SW480 (cell line): Measurements from ENCODE around the gene CAMTA1.

Source experiments
- DNase-seq: peaks from one replicate; pipeline ENCODE4 v3.0.0-alpha.2; 2016; ENCODE audit warnings: low spot score

Gene CAMTA1

DNA sequence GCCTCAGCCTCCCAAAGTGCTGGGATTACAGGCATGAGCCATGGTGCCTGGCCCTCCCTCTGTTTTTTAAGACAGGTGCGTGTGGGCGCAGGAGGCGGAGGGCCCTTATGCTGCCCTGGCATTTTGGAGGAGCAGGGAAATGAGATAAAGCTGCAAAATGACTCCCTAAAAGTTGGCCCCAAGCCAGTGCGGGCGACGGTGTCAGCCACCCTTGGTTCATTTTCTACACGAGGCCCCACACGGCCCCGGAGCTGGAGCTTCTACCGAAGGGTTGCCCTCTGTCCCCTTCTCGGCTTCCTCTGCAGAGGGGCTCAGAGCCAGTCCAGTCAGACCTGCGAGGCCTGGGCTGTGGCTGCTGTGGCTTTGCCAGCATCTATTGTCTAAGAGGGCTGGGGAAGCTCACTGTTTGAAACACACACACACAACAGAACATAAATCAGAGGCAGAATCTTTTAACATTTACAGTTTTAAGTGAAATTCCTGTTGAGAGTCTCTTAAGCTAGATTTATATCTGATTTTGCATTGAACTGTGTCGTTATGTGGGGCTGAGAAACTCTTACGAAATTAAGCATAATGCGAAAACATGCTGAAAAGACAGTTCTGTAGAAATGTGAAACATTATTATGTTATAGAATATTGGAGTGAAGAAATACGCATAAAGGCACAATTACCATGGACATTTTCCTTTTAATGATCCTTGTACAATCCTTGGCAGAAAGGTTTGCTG is 255.9 kb downstream of the CAMTA1 start:
- no peak for DNase-seq

DNA sequence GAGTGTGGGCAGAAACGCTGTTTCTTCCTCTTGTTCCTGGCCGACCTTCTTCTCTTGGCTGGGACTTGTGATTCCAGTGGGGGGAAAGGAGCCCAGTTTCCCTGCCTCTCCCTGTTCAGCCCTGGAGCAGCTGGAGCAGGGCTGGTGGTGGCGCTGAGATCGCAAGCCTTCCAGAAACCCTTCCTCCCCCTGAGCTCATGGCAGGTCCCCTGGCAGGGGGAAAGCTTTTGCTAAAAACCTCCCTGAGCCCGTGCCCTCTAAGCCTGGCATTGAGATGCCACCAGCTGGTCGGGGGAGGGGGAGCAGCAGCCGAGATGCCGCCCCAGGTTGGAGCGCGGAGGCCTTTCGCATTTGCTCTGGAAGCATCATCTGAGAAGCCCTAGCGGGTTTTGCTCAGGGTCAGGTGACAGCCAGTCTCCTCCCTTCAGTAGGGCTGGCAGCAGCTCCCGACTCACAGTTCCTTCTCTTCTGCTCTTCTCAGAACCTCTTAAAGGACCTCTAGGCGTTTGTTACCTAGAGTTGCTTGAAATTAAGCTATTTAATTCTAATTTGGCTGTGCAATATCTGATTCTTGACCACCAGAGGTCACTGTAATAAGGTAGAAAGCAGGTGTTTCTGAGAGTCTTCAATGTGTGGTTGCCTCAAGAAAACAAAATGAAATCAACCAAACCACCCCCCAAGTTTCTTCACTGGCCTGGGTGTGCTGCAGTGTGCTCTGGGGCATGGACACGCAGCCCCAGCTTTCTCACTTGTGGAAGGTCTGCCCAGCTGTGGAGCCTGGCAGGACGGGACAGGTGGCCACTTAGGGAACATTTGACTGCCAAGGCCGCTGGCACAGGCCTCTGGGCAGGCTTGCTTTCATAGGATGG is 257.3 kb downstream of the CAMTA1 start:
- DNase-seq, result peak; percentile 31

DNA sequence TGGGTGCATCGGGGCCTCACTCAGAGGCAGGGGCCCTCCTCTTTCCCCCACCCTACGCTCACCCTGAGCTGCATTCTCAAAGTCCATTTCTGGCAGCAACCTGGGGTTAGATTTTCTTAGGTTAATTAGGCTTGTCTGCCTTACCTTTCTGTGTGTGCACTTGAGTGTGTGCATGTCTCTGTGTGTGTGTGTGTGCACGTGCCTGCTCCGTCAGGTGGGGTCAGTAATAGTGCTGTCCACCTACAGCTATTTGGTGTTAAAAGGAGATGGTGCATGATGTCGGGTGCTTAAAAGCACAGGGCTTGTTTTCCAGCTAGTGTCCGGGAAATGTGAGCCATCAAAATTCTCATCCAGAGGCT is 257.9 kb downstream of the CAMTA1 start:
- DNase-seq, result no peak

DNA sequence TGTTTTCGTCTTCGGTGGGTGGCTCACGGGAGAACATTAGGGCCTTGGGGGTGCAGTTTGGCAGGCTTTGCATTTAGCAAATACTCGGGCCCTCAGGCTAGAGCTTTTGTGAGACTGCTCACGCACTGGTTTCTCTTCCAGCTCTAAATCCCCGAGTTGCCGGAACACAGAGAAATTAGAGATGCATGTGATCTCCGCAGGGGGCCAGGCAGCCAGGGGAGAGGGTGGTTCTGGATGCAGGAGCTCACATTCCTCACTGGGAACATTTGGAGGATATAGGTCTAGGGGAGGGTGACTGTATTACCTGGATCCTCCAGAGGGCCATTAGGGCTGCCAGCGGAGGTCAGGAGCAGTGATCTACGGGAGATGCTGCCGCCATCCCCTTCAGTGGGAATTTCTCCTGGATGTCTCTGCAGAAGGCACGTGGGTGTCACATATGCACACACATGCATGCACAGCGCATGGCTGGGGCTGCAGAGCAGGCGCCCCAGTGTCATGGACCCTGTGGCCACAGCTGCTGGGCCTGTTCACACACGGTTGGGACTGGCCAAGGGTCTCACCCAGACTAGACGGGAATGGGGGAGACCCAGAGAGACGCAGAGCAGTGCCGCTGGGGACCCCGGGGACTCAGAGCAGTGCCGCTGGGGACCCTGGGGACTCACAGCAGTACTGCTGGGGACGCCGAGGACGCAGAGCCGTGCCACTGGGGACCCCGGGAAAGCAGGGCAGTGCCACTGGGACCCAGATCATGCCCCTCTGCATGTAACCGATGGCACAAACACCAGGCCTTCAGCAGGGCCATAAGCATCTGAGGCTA is 258.7 kb downstream of the CAMTA1 start:
- DNase-seq, result no peak

DNA sequence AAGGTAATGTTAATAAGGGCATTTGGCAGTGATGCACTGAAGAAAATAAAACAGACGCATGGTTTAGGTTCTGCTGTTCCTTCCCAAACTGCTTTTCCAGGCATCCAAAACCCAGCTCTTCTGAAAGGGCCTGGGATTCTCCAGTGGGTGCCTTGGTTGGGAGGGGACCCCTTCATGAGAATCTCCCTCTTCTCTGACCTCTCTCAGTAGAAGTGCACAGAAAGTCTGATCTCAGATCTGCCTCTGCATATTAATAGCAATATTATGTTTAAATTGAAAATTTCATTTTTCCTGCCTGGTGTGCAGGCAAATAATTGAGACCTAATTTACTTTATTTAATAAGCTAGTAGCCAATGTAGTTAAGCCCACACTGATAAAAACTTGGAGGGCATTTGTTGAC is 260.6 kb downstream of the CAMTA1 start:
- DNase-seq, result no peak

DNA sequence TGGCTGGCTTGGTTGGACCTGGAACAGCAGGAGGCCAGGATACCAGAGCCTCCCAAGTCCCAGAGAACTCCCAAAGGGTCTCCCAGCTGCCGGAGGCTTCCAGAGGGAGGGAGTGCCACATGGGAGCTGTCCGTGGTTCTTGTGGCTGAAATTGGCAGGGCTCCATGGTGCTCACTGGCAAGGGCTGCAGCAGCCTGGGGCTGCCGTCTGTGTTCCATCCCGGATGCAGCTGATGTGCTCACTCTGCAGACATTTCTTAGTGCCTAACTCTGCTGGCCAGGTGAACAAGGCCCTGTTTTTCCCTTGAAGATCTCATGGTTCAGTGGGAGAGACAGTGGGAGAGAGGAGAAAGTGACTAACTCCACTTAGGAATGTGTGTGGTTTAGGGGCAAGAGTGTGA is 261.1 kb downstream of the CAMTA1 start:
- peak; percentile 30 for DNase-seq

DNA sequence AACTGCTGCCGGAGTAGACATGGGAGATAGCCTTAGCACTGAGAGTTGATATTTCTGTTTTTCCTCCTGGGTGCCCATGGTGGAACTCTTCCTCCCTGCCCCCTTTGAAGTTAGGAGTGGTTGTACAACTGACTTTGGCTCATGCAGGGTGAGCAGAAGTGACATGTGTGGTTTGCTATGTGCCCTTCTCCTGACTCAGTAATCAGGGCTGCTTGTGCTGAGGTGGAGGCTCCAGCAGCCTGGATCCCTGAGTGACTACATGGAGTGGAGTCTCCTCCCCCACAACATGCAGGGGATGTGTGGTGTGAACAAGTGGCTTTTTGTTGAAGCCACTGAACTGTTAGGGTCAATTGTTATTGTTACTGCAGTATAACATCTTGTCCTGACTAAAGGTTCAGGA is 261.6 kb downstream of the CAMTA1 start:
- DNase-seq, result no peak

DNA sequence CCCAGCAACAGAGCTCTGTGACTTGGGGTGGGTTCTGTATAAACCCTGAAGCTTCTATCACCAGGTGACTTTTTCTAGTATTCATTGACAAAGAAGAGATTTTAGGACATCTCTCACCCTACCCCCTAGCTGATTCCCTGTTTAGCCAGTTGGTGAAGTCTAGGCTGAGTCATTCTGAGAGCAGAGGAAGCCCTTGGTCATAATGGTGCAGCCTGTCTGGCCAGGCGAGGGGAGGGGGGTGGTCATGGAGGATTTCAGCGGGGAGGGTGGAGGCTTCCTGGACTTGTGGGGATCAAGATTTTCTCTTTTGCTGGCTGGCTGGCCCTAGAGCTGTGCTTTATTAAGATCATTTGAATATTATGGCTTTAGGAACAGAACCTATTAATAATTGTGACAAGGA is 262.6 kb downstream of the CAMTA1 start:
- no peak for DNase-seq

DNA sequence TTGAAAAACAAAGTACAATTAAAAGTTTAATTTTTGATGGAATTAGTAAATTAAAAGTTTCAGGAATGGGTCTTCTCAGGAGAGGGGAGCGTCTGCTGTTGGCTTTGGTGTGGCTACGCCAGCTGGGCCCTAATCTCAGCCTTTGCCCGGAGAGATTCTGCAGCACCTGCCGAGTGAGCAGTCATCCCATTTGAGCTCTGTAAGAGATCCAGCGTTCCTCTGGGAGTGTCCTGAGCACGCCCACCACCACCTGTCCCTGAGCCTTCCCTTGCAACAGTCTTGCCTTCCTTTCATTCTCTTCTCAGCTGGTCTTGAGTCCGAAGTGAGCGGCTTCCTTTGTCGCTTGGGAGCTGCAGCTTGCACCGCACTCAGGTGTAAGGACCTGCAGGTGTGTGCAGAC is 263.1 kb downstream of the CAMTA1 start:
- no peak for DNase-seq

DNA sequence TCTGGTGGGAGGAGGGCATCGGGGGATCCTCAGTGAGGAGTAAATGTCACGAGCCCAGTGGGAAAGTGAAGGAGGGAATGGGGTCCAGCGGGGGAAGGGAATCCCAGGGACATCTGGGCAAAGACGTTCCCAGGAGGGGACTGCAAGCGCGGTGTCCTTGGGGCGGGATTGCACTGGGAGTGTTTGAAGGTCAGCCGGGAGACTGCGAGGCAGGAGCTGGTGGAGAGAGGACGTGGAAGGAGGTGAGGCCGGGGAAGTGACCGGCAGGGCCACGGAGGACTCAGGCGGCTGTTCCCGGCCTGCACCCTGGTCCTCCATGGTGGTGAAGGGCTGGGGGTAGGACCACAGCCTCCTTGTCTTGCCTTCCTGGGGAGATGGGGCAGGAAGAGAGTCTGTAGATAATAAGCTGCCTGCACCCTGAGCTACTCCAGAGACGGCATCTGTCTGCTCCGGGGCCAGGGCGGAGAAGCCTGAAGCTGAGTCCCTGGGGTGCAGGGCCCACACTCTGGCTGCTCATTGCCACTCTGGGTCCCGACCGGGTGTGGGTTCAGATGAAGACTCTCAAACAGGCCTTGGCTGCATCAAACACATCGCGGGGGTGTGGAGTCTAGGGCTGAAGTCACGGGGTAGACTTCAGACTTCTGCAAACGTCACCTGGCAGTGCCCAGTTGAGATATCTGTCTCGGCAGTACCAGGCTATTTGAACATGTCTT is 264.8 kb downstream of the CAMTA1 start:
- no peak for DNase-seq

DNA sequence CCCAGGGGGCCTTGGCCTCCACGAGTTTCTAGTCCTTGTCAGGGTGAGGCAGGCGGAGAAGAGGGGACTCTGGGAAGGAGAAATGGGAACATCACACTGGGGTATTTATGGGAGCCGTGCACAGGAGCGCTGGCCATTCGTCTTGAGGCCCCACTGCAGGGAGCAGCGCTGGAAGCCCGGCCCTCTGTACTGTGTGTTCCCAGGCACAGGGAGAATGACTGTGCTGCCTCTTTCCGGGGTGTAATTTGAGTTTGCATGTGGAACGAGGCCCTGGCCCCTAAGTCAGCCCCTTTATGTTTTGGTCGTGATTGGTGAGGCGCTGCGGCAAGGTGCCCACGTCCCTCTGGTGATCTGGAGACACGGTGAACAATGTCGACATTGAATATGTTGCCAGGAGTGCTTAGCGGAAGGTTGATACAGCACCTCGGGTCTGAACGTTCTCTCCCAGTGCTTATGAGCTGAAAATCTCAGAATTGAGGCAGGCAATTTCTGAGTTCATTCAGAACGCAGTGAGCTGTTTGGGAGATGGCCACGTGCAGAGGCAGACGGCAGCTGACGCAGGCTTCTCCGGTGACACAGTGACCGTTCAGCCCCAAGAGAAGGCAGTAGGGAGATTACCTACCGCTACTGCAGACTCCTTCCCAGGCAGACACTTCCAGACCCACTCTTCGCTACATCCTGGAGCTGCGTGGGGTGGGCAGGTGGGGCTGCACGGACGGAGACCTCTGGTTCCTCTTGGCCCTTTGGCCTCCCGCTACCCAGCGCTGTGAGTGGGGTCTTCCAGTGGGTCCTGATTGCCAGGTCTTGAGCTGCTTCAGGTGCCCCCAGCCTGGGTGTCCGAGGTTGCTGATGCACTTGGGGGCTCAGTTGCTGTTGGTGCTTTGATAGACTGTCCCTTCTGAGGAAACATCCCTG is 265.8 kb downstream of the CAMTA1 start:
- no peak for DNase-seq

DNA sequence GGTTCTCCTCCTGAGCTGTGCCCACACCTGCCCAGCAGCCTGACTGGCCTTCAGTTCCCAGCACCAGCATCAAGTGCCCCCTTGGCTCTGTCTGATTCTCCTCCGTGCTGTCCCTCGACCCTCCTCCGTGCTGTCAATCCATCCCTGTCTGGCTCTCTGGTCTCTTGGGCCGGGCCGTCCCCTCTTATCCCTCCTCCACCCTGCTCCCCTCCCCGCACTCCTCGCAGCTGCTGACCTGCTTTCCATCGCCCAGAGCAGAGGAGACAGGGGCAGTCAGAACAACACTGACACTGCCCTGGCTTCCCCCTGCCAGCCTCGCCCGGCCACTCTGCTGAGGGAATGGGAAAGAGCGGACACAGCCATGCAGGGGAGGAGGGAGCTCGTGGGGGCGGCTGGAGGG is 267.4 kb downstream of the CAMTA1 start:
- DNase-seq, result no peak

DNA sequence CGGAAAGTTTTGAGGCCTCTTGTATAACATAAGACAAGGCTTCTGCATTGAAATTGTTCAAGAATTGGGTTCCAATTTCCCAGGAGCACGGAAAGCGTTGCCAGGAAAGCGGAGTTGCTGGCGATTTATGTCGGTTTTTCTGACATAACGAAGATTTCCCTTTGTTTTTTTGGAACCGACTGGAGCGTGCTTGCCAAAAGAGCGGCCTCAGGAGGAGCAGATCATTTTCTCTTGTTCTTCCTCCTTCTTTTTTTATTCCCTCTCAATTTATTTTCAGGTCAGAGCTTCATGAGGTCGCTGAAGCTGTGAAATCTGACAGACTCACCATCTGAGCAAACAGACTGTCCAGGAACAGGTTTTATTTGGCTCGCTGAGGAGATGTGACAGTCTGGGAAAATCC is 275.5 kb downstream of the CAMTA1 start:
- no peak for DNase-seq

DNA sequence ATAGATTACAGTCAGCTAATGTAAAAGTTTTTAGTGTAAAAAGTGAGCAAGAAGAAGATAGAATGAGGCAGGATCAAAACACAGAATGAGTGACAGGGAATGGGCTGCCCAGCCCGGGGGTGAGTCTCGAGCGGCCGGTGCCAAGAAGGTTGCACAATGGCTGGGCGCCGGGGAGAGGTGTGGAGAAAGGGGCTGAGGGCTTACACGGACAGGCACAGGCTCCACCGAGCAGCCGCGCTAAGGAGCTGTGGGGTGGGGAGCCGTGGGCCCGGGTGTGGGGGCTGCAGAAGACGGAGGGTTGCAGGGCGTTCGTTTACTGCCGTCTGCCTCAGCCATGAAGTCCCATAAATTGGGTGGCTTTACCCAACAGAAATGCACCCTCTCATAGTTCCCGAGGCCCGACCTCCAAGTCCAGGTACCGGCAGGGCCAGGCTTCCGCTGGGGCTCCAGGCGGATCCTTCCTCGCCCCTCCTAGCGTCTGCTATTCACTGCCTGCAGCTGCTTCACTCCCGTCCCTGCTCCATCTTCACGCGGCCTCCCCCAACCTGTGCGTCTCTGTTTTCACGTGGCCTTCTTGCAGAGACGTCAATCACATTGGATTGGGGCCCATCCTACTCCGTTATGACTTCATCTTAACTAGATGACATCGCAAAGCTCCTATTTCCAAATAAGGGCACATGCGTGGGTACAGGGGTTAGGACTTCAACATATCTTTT is 277.2 kb downstream of the CAMTA1 start:
- no peak for DNase-seq

DNA sequence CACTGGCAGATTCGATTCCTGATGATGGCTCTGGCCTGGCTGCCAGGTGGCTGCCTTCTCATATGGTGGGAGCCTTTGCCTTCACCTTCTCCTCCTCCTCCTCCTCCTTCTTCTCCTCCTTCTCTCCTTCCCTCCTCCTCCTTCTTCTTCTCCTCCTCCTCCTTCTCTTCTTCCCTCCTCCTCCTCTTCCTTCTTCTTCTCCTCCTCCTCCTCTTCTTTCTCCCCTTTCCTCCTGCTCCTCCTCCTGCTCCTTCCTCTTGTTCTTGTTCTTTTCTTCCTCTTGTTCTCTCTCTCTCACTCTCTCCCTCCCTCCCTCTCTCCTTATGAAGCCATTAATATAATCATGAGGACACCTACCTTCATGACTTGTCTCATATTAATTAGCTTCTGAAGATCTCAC is 278.7 kb downstream of the CAMTA1 start:
- no peak for DNase-seq

DNA sequence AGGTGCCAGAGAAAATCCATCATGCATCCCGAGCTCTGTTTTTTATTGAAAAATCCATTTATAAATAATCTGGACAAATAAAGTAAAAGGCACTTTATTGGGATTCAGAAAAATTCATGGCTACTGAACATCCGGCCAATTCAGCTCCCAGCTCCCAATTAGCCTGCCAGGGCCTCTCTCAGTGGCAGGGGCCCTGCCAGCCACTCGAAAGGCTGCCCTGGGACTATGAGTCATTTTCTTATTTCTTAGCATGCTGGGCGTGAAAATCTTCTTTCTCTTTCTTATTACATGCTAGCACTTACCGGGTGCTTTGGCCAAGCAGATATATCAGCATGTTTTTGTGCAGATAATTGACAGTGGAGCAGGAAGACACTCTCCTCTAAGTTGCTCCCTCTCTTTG is 283.3 kb downstream of the CAMTA1 start:
- no peak for DNase-seq

DNA sequence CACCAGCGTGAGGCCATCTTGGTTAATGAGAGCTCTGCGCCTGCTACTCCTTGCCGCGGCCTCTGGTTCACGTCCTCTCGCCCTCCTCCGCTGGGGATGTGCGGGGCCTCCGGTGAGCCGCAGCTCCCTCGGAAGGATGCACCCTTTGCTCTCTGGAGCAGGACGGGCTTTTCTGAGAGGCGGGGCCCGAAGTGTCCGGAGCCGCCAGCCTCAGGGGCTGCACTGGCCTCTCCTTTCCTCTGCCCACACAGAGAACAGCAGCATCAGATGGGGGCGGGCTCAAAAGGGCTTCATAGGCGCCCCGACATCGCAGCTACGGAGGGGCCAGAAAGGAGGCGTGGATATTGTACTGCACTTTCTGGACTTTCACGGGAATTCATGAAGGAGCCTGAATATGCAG is 284.7 kb downstream of the CAMTA1 start:
- DNase-seq, result no peak

DNA sequence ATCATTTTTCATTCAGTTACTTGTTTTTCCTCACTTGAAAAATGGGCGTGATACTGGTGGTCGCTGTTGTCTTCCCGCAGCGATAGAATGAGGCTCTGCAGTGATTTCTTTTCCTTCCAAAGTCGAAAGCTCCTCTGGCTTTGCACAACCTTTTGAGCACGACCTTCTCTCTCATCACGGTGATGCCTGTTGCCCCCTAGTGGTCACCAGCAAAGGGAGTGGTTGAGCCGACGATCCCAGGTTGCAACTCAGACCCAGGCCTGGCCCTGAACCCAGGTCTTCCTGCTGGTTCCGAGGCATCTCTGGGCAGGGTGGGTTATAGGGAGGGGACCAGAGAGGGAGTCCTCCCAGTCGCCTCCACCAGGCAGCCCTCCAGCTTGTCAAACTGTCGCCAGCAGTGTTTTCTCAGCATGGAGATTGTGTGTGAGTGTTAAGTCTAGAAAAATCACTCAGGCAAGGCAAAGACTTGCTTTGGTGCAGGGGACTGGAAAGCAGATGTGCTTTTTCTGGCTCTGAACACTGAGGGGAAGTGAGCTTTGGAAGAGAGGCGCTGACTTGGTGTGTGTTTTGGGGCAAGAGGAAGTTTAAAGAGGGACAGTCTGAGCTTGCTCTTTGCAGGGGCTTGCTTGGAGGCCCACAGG is 285.3 kb downstream of the CAMTA1 start:
- DNase-seq, result peak; percentile 47

DNA sequence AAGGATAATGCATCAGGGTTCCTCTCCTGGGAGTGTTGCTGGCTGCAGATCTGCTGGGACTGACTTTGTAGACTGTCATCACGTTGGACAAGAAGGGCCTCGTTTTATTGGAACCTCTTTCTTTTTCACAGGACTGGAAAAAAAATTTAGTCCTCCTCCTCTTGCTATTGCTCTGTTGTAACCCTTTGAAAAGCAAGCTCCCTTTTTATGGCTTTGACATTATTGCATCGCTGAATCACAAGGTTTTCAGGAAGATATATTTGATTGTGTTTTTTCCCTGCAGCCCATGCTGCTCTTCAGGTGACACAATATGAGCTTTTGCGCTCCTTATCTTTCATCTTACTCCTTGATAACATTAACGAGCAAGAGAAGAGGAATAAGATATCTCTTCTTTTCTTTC is 290.9 kb downstream of the CAMTA1 start:
- DNase-seq, result no peak

DNA sequence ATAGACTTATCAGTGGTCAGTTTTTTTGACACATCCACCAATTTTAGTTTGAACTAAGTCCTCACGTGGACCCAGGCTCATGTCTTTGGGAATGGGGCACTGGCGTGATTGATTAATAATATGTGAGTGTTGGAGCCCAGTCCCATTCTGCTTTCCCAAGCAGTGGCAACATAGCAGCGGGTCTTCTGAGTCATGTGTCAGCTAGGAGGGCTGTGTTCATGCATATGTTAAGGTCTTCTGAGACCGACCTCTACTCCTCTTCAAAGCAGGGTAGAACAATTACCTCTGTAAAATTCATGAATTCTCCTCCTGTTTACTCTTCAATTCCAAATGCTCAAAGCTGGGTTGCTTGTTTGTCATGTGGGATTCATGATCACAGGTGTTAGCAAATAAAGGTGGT is 291.3 kb downstream of the CAMTA1 start:
- DNase-seq, result peak; percentile 25
